ENCODE data around the gene DCLK1.
"Not testable (repeated sequence)": the region's sequence is repeated elsewhere in the genome, so short reads cannot be mapped to it uniquely, and the experiment has no call there.

The DCLK1 gene

DNA sequence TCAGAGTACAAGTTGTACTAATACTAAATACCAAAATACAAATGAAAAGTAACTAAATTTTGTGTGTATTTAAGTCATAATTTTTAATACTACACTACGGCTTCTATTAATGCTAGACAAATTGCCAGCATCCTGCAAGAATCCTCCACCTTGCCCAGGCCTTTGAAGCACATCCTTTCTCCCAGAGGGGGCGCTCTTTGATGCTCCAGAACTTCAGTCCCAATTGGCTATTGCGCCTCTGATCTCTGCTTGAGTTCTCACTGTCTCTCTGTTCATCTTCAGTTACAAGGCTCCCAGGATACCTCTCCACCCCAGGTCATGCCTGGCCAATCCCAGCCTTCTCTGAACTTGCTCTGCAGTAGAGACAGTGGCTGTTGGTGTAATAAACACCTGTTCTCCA, 141.0 kb downstream of the DCLK1 start:
- in situ Hi-C loops (cut with HindIII; ENCODE audit: low sequenced_read_pairs), result no loop called here

DNA sequence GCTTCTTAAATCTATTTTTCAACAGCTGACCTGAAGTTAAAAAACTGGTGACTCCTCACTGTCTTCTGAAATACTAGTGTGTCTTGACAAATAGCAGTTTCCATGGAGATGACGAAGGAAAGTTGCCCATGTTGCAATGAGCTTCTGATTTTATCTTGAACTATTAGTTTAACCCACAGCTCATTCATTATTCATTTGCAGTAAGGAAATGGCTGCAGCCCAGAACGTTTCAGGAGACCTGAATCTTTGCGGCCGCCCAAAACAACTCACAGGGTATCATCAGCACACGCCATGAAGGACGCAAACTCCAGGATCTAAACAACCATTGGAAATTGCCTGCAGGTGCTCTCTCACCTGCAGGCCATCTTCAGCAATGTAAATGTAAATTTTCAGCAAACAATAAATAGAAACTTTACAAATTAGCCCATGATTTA, 142.5 kb downstream of the DCLK1 start:
- in situ Hi-C loops (cut with HindIII; ENCODE audit: low sequenced_read_pairs), result no loop called here

DNA sequence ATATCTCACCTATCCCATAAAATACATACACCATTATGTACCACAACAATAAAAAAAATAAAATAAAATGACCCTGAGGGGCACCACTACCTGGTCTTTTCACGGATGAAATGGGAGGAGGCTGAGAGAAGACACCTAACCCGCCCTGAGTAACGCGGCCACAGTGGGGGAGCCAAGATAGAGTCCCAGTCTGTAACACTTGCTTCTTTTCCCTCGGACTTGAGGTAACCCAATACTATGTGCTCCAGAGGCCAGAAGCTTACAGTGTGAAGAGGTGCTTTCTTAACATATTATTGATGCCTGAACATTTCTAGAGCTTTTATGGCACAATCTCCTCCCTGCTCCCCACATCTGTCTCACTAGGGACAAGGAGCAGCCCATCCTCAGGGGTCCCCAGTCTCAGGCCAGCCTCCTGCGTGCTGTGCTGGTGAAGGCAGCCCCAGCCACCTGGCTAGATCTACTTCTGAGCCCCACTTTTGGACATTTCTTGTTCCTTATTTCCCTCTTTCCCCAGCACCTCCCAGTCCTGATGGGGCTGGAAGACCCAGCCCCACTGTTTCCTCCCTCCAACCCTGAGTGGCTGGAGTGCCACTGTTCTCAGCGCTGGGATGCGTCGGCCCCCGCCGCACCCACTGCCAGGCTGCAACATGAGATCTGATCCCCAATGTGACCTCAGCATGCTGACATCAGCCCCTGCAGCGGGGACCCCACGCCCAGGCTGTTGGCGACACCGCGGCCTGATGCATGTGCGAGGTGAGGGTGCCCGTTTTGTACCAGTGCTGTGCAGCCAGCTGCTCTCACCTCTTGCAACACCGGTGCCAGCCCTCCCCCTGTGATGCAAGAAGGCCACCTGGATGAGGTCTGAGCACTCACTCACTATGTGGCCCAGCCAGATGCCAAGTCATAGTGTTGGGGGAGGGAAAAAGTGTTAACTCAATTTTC, 143.3 kb downstream of the DCLK1 start:
- in situ Hi-C loops (cut with HindIII; ENCODE audit: low sequenced_read_pairs), result no loop called here

DNA sequence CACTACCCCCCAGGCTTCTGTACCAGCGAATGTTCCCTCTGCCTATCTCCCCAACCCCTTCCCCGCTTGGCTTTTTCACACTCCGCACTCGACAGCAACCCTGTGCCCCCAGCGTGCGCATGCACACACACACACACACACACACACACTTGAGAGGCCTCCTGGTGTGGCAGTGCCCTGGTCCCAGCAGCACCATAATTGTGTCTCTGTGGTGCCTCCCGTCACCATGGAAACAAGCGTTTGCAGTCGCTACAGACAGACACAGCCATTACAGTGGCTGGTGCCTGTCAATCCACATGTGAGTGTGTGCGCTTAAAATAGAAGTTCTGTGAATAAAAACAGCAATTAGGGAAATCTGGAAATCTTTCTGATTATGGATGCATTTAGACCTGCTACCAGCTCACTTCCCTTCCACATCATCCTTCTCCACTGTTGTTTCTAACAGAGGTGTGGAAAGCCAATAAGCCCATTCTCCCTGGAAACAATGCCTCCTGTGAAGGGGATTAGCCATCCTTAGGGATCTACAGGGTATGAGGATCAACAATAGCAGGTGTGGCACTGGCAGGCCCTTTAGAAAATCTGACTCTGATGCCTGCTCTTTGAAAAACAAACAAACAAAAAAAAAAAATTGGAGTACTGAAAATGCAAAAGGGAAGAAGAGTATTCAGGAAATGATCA, 146.3 kb downstream of the DCLK1 start:
- in situ Hi-C loops (cut with HindIII; ENCODE audit: low sequenced_read_pairs), result no loop called here

DNA sequence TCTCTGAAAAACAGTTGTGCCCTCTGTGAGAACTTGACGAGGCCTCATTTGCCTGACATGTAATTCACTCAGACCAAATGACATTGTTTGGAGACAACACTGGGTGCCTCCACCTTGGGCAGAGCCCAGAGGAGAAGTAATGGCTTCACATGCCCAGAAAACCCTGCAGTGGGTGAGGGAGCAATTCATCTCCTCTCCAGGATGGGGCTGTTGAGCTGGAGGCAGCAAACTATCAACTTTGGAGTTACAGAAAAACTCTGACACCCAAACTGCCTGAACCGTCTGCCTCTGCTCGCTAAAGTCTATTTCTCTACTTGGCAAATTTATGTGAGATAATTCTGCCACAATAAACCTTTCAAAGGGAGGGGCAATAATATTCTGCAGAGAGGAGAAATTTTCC, 146.9 kb downstream of the DCLK1 start:
- in situ Hi-C loops (cut with HindIII; ENCODE audit: low sequenced_read_pairs), result no loop called here

DNA sequence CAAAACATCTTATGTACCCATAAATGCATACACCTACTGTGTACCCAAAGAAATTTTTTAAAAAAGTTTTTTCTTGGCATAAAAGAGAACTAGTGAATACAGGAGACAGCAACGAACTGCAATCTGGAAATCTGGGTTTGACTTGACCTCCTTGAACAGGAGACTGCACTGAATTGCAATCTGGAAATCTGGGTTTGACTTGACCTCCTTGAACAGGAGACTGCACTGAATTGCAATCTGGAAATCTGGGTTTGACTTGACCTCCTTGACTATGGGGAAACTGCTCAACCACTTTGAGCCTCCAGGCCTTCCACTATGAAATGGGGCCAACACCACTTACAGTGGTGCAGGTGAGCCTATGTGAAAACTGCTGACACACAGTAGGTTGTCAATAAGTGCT, 147.5 kb downstream of the DCLK1 start:
- in situ Hi-C loops (cut with HindIII; ENCODE audit: low sequenced_read_pairs), result not testable (repeated sequence)

DNA sequence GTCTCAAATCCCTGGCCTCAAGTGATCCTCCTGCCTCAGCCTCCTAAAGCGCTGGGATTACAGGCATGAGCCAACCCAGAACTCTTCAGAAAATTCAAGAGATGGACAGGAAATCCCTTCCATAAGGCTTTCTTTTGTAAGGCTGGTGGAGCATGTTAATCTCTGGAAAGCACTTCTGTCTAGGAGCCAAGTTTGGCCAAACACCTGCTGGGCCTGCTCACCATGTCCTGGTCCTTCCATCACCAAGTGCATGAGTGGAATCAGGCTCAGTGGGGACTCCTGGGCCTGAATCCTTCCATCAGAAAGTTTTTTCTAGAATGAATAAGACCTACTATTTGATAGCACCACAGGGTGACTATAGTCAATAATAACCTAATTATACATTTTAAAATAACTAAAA, 148.0 kb downstream of the DCLK1 start:
- in situ Hi-C loops (cut with HindIII; ENCODE audit: low sequenced_read_pairs), result no loop called here

DNA sequence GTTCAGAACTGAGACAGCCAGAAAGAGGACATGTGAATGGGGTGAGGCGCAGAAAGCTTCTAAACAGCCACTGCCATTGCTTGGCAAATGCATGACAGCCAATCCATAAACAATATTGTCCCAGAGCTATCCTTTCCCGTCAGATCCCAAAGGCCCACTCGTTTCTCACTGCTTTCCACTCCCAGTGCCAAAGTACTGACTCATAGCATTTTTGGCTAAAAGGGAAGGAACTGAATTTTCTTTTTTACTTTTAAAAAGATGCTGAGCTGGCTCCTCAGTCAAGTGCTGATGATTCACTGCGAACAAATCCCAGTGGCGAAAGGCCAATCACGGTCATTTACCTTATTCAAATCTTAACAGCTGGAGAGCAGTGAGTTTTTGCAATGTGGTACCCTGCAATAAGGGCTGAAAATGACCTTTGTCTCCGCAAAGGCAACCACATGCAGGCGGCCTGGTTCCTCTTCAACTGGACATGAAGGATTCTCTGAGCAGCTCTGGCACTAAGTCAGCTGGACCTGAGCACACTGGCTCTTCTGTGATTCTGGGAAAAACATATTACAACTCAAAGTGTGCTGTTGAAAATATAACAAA, 151.7 kb downstream of the DCLK1 start:
- in situ Hi-C loops (cut with HindIII; ENCODE audit: low sequenced_read_pairs), result no loop called here

DNA sequence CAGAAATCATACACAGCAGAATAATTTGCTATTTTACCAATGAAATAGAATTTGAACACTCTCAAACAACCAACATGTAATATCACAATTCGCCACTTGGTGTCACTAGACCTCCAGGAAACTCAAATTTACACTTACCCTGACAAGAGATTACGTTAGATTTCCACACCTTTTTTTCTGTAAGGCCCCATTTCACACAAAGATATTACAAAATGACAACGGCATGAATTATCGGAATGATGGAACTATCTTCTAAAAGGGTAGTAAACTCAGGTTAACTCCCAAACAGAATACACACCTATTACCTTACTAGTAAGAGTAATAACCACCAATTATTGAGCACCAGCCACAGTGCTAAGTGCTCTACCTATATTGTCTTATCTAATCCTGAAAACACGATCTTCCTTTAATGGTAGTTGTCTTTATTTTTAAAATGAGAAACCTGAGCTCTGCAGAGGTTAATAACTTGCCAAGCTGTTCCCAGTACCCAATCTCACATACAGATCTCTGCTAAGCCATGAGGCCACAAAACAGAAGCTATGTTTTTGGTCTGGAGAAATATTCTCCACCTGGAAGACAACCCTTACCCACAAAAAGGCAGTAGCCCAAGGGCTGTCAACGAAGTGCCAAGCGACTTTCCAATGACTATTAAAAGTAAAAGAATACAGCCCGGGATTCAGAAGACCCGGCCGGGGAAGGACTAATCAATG, 152.4 kb downstream of the DCLK1 start:
- in situ Hi-C loops (cut with HindIII; ENCODE audit: low sequenced_read_pairs), result no loop called here

DNA sequence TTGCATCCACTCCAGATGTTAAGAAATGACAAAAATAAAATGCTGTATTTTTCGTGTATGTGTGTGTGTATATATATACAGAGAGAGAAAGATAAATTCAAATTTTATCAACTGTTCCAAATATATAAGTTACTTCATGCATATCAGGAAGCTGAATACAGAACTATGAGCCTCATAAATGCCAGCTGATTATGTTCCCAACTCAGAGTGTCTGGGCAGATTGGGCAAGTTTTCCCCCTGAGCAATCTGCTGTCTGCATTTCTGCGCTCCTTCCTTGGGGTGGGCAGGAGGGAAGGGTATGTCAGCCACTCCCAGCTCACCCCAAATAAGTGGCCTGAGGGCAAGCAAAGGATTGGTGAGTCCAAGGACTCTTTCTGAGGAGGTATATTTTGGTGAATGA, 154.1 kb downstream of the DCLK1 start:
- in situ Hi-C loops (cut with HindIII; ENCODE audit: low sequenced_read_pairs), result no loop called here

DNA sequence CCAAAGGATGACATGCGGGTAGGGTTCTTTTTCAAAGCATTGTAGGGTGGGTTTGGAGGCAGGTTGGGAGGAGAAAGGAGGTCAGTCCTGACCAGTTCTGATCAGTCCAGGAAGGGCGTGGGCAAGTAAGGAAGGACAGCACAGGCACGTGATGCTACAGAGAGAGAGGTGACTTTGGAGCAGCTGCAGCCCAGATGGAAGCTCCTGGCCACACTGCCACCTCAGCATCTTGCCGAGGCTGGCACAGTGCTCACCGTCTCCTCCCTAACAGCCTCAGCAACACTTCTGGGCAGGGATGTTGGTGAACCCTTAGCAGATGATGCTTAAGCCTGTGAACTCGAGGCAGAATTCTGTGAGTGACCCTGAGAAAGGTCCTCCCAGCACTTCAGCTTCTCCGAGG, 155.1 kb downstream of the DCLK1 start:
- in situ Hi-C loops (cut with HindIII; ENCODE audit: low sequenced_read_pairs), result no loop called here

DNA sequence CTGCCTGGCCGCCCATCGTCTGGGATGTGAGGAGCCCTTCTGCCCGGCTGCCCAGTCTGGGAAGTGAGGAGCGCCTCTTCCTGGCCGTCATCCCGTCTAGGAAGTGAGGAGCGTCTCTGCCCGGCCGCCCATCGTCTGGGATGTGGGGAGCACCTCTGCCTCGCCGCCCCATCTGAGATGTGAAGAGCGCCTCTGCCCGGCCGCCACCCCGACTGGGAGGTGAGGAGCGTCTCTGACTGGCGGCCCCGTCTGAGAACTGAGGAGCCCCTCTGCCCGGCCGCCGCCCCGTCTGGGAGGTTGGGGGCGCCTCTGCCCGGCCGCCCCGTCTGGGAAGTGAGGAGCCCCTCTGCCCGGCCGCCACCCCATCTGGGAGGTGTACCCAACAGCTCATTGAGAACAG, 164.2 kb downstream of the DCLK1 start:
- in situ Hi-C loops (cut with HindIII; ENCODE audit: low sequenced_read_pairs), result not testable (repeated sequence)

DNA sequence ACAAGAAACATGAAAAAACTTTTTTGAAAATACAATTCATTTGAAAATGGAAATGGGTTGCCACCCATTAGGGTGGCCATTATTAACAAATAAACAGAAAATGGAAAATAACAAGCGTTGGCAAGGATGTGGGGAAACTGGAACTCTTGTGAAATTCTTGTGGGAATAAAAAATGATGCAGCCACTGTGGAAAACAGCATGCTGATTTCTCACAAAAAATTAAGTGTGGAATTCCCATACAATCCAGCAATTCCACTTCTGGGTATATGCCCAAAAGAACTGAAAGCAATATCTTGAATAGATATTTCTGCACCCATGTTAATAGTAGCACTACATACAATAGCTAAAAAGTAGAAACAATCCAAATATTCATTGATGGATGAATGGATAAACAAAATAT, 165.2 kb downstream of the DCLK1 start:
- in situ Hi-C loops (cut with HindIII; ENCODE audit: low sequenced_read_pairs), result no loop called here

DNA sequence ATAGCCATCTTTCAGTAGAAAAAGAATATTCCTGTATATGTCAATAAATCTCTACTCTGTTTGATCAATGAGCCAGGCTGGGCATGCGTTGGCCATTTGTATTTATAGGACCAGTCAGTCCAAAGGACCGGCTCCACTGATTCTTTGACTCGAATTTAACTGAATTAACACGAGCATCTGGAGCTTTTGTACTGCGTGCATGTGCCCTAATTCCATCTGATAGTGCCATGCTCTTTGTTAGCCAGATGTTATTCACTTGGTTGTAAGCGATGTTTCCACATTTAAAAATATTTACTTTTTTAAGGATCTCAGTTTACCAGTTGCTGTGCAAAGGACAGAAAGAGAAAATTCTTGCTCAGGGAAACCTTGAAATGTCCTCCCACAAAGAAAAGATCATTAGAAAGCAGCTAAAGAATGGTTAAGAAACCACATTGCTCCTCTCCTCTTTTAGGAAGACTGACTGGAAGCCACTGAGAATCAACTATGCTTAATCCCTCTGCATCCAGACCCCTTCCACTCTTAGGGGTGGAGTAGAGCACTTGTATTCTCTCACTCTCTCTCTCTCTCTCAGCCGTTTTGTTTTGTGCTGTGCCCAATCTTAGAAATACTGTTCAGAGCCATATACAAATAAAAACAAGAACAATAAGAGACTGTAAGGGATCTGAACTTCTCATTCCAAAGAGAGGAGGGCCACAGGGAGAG, 165.8 kb downstream of the DCLK1 start:
- in situ Hi-C loops (cut with HindIII; ENCODE audit: low sequenced_read_pairs), result no loop called here

DNA sequence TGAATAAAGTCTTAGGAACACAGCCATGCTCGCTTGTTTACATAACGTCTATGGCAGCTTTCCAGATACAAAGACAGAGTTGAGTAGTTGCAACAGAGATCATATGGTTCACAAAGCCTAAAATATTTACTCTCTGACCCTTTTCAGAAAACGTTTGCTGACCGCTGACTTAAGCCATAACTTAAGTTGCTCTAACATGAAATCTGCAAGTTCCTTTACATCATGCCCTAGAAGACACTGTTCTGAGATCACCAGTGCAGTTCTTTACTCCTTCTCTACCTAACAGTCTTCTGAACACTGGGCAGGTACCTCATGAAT, 166.4 kb downstream of the DCLK1 start:
- in situ Hi-C loops (cut with HindIII; ENCODE audit: low sequenced_read_pairs), result no loop called here

DNA sequence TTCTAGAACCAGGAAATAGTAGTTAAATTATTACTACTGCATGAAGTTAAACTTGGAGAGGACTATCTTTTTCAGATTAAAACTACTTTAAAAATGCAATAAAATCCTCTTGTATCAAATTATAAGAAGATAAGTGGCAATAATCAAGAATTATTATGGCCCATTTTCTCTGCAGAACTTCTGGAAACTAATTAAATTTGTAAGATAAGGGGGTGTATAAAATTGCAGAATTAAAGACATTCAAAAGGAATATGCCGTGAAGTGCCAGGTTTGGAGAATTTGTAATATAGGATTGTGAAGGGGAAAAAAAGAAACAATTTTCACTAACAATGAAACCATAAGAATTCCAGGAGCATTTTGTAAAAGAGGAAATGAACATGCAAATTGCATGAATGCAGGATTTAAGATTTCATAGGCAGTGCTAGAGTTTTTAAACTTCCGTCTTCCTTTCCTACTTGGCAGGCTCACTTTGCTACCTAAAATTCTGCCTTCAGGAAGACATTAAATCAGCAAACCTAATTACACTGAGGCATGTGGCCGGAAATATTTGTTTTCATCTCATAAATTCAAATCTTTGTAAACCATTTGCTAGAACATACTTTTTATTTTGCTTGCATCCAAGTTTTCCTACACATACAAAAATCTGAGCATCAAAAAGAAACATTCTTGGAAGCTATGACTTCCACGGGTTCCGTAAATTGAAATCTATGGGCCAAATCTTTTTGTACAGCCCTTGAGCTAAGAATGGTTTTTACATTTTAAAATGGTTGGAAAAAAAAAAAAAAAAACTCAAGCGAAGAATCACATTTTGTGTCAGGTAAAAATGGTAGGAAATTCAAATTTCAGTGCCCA, 166.9 kb downstream of the DCLK1 start:
- in situ Hi-C loops (cut with HindIII; ENCODE audit: low sequenced_read_pairs), result no loop called here

DNA sequence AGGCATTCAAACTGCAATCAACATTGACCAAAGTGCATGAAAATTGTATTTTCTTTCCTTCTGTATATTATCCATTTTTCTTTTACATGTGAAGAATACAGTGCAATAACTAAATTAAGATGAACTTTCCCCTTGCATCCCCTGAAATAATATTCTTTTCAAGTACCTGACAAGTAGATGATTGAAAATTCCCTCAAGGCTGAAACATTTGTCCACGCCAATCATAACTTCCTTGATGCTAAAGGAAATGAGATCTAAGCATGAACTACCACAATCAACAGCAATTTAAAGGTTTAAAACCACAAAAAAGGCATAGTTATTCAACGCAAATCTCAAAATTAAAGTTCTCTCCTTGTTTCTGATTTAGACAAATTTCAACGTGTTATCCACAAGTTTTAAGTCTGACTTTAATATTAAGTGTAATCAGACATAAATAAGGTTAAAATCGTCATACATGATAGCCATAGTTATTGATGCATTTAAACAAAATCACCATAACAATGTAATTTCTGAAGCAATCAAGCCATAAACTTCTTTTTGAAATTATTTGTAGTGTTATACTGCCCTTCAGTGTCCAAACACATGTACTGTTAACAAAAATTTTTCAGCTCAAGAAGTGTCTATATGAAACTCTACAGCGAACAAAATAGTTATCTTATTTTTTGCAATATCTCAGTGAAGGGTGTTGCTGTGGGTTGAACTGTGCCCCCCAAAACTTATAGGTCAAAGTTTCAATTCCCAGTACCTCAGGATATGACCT, 169.5 kb downstream of the DCLK1 start:
- in situ Hi-C loops (cut with HindIII; ENCODE audit: low sequenced_read_pairs), result no loop called here

DNA sequence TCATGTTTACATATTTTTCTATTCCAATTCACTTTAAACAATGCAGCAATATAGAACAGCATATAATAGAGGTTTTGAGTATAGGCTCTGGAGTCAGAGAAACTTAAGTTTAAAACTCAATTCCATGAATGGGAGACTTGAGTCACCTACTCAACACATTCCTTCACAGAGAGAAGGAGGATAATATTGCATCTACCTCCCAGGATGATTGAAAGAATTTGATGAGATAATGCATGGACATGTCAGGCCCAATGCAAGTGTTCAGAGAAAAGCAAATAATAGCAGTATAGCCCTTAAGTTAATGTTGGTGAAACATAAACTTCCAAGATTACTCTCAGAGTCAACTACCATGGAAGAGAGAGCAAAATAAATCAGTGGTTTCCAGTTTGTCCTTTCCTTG, 170.2 kb downstream of the DCLK1 start:
- in situ Hi-C loops (cut with HindIII; ENCODE audit: low sequenced_read_pairs), result no loop called here

DNA sequence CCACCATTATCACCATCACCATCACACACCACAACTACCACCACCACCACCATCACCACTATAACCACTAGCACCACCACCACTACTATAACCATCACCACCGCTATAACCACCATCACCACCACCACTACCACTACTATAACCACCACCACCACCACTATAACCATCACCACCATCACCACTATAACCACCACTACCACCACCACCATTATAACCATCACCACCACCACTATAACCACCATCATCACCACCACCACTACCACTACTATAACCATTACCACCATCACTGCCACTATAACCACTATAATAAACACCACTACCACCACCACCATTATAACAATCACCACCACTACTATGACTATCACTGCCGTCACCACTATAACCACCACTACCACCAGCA, 173.2 kb downstream of the DCLK1 start:
- in situ Hi-C loops (cut with HindIII; ENCODE audit: low sequenced_read_pairs), result no loop called here

Measured in DLD1 (cell line).